ENCODE measurements around the gene PARN.
"Not testable (repeated sequence)": the region's sequence is repeated elsewhere in the genome, so short reads cannot be mapped to it uniquely, and the experiment has no call there.

- not testable (repeated sequence) for TF ChIP-seq POLR2A (IDR thresholded peaks at IDR 0.05; ENCODE audit: low read depth, low read length); TAF1 (IDR thresholded peaks at IDR 0.05; ENCODE audit: low read depth, low read length); POLR2AphosphoS5 (IDR thresholded peaks at IDR 0.05; ENCODE audit: low read depth, low read length); PAX5 (IDR thresholded peaks at IDR 0.05; ENCODE audit: insufficient read depth, low read length, severe bottlenecking); SPI1 (IDR thresholded peaks at IDR 0.05; ENCODE audit: low read depth, low read length)
These were observed 228.9 kb downstream of the PARN start for GRCh38 chr16:14400978-14401710.
